Renal cortex interstitium (tissue), 11 donors: ENCODE data around the gene PDLIM5. TPM values are rescaled to one million over a fixed set of nuclear protein-coding genes. Genes with fewer than 3 reads are reported as not detected.
"Not testable (repeated sequence)": the region's sequence is repeated elsewhere in the genome, so short reads cannot be mapped to it uniquely, and the experiment has no call there.

ENCODE experiments used
- DNase-seq, 11 donors: peaks; one replicate each; pipeline ENCODE4 v3.0.0-alpha.2; 2013; ENCODE audit warnings: low read depth in 9 of 11, low spot score in 4 of 11; ENCODE audit errors: extremely low read depth in 1 of 11
- polyA plus RNA-seq, 3 donors: library from polyadenylated mRNA; unstranded; fragments of 120-200 nt; gene quantifications; one replicate each; pipeline ENCODE4 v1.2.1, GENCODE V29; 2013; ENCODE audit not compliant: insufficient read length in 3 of 3

Gene PDLIM5
- polyA plus RNA-seq, 3 donors, result 43.1 to 55.7 (median 48.9) TPM

- DNase-seq, result no peak
These were observed 197.0 kb downstream of the PDLIM5 start for GRCh38 chr4:94648699-94649098.

GRCh38 chr4:94649381-94650133 is 197.8 kb downstream of the PDLIM5 start:
- DNase-seq, result no peak

- no peak for DNase-seq
These were observed 198.4 kb downstream of the PDLIM5 start for GRCh38 chr4:94650134-94650495.

GRCh38 chr4:94650690-94651089 is 198.9 kb downstream of the PDLIM5 start:
- no peak for DNase-seq

DNA sequence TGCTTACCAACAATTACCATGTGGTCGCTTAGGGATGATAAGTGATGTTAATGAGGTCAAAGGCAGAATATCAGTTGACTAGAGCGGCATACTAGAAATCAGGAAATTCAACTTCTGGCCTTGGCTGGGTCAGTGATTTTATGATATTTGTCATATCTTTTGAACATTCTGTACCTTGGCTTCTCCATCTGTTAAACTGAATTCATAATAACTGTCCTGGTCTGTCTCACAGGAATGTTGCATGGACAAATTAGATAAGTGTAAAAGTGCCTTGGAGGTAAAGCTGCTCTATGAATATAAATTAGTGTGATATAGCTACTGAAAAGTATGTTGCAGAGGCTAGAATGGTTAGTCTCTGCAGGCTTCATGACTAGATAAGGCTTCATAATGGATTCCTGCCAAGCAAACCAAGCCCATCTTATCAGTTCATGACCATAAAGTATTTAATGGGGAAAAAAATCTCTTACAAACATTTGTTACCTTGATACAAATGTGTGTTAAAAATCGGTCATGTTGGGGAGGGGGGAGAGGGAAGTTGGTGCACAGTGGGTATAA is 201.4 kb downstream of the PDLIM5 start:
- DNase-seq, result no peak

DNA sequence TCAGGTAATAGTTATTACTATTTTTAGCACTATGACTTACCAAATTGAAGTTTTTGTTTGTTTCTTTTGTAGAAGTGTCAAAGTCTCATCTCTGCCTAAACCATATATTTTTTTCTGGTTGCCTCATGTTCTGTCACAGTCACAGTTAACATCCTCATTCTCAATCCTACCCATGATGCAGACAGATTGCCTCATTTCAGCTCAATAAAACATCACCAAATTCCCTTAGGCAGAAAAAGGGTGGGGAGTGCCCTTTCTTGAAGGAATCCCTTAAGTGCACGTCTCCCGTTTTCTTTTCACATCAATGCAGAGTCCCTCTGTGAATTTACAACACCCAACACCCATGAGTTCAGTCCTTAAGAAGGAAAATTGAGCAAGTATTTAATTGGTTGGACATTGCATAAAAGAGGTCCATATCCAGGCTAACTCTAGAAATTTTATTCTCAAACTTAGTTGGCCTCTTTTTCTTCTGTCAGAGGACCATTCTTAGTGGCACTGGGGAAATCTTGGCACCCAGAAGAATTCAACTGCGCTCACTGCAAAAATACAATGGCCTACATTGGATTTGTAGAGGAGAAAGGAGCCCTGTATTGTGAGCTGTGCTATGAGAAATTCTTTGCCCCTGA is 202.4 kb downstream of the PDLIM5 start:
- no peak for DNase-seq

- no peak for DNase-seq
These were observed 203.0 kb downstream of the PDLIM5 start for GRCh38 chr4:94654714-94655113.

DNA sequence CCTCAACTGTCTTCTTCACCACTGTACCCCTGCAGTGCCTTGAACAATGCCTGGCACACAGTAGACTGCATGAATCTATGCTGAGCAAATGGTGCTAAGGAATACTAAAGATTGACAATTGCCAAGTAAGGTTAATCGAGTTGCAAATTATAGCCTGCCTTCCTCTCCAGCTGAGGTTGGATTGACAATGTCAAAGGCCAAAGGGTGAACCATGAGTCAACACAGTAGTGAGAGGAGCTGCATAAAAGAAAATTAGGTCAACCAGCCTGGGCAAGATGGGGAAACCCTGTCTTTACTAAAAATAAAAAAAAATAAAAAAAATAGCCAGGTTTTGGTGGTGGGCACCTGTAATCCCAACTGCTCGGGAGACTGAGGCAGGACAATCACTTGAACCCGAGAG is 208.9 kb downstream of the PDLIM5 start:
- no peak for DNase-seq

GRCh38 chr4:94665021-94665420 is 213.3 kb downstream of the PDLIM5 start:
- DNase-seq, result not testable (repeated sequence)

DNA sequence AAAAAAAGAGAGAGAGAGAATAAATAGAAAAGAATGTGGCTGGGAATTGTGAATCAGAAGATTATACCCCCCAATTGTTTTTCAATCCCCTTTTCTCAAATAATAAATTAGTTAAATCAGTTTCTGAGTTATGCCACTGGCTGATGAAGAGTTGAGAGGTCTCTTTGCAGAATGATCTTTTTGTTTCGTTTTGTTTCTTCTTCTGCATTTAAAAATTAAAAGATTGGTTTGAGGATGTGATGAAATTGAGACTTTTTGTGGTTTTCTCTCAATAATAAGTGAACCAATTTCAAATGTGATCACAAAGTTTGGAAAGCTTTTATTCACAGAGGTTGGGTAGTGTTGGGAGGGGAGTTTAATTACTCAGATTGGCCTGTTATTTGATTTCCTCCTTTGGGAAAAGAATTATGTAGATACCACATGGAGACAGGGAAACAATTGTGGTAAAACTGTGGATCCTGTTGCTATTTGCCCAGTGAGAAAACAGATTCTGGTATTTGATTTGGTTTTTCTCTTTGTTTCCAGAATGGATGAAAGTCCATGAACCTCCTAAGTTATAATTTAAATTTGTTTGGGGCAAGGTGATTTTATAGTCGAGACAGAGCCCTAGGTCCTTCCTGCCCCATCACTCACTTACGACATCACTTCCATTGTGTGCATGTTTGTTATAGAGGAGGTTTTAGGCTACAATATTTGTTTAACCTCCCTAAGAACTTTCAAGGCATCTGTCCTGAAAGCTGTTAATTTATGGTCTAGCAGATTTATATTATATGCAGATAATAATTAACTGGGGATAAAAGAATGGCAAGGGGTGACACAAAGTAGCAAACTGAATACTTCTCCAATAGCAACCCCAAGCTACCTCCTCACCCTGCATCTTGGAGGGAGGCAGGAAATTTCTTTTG is 214.0 kb downstream of the PDLIM5 start:
- DNase-seq, result no peak

GRCh38 chr4:94668724-94669123 is 217.0 kb downstream of the PDLIM5 start:
- peak in 1 of 11 donors; percentile 10 for DNase-seq

DNA sequence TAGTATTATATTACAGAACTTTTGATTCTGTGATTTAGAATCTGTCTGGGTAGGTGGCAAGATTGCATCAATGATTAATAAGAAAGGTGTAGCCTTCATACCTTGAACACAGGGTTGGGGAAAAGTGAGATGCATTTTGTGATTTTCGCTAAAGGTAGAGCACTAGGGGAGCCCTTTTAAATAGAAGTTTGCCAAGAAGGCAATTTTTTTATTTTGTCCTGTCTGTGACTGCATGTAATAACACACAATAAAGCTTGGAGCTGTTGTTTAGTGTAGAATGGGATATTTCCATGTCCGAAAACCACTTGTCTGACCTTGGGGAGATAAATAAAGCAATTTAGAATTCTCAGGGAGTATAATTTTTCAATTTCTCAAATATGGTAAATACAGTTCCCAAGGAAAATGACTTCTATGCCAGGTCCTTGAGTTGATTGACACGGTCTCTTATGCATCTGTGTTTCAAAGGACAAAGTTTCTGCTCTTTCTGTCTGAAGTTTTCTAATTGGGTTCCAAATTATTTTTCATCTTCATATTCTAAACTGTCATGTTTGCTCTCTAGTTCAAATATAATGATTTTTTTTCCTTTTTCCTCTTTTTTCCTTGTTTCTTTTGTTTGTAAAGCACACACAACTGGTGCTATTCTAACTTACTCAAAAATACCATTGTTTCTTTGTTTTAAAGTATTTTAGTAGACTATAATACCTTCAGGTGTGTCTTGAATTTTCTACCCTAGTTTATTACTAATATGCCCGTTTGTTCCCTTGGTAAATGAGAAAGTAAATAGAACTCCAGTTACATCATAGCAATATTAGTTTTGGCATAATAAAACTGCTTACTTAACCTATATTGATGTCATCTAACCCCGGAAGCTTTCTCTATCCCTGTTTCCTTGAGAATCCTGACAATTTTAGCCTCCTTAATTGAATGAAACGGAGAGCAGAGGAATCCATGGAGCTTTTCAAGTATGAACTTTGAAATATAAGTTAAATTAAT is 218.2 kb downstream of the PDLIM5 start:
- no peak for DNase-seq

DNA sequence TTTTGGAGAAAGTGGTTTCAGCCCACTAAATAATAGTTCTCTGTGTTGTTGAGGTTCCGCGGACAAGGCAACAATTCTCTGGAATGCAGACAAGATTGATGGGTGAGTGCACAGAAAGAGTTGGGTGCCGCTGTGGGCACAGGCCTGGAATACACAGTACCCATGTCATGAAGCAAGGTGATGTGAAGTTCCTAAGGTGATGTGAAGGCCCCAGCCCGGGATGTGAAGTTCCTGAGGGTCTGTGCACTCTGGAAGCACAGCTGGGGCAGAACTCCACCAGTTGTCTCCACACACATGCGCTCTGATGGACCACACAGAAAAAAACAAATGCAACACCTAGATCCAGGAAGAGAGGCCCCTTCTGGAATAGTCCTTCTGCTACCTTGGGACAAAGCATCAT is 219.4 kb downstream of the PDLIM5 start:
- no peak for DNase-seq

GRCh38 chr4:94673961-94674360 is 222.2 kb downstream of the PDLIM5 start:
- DNase-seq, result no peak

GRCh38 chr4:94676970-94677369 is 225.2 kb downstream of the PDLIM5 start:
- no peak for DNase-seq

DNA sequence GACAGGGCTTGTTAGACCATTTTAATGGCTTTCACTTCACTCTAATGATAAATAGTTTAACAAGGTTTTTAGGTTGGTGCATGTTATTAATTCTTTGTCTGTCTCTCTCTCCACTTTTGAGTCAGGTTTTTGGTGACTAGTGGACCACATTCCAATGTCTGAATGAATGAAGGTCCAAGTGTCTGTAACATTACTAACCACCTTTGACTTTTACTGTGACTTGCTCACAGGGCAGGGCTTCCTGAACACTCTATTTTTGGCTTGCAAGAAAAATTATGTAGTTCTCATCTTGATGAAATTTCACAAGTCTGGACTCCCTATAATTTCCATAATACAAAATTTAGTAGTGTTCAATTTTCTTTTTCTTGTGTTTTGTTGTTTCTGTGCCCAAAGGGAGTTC is 227.2 kb downstream of the PDLIM5 start:
- no peak for DNase-seq

DNA sequence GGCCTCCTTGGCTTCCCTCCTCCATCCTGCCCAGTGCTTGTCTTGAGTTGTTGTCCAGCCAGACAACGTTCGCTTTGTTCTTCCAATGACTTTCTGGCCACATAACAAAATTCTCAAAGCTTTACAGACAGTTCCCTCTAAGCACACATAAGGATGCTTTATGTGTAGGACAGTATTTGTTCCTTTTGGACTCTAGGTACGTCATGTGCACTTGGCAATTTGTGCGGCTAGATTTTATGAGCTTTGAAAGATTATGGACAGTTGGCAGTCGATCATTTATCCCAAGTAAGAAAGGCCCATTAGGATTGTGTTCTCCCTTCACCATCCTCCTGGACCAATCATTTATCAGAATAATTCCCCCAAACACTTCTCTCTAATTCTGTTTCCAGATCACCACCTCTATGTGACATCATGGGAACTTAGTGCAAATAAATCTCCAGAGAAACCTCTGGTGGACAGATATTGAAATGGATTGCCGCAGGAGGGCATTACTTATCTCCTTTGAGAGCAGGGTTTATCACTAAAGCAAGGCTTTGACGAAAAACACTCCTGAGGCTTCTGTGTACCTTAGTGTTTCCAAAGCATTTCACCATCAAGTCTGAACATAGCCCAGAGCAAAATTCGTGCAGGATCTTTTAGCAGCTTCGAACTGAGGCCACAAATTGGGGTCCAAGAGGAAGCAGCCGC is 228.6 kb downstream of the PDLIM5 start:
- DNase-seq, result no peak

GRCh38 chr4:94686086-94686485 is 234.3 kb downstream of the PDLIM5 start:
- DNase-seq, result no peak
